CD4-positive, alpha-beta memory T cell (primary cell): ENCODE data around the gene KIAA0513. TPM values are rescaled to one million over a fixed set of nuclear protein-coding genes. Genes with fewer than 3 reads are reported as not detected.

ENCODE experiments used
- CTCF ChIA-PET: fragments of 350-600 bp; sonication (Branson Sonifier 250); formaldehyde crosslinking; loops from one replicate; lab custom pipeline; 2021; ENCODE audit warnings: inconsistent platforms; ENCODE audit not compliant: partially characterized antibody; lab: Charles Lee
- POLR2A ChIA-PET: fragments of 350-600 bp; sonication (Branson Sonifier 250); formaldehyde crosslinking; loops from one replicate; lab custom pipeline; 2021; ENCODE audit not compliant: partially characterized antibody; lab: Charles Lee
- DNase-seq, 5 donors: peaks; one replicate each; pipeline versions ENCODE4 v3.0.0 to v3.0.0-alpha.2; 2020 to 2022; ENCODE audit warnings: mixed read lengths in 1 of 5
- H3K27ac ChIP-seq: one replicate; pipeline ENCODE4 v1.7.0; 2013; ENCODE audit warnings: low read depth, low read length
- H3K27me3 ChIP-seq: 2 replicates; pipeline ENCODE4 v1.7.0; 2013; ENCODE audit warnings: mild to moderate bottlenecking, low read length, moderate library complexity; ENCODE audit not compliant: insufficient read depth
- H3K36me3 ChIP-seq: 2 replicates; pipeline ENCODE4 v1.7.0; 2013; ENCODE audit warnings: mild to moderate bottlenecking, low read length, moderate library complexity; ENCODE audit not compliant: insufficient read depth
- H3K4me1 ChIP-seq: 2 replicates; pipeline ENCODE4 v1.7.0; 2013; ENCODE audit warnings: mild to moderate bottlenecking, low read length, moderate library complexity; ENCODE audit not compliant: insufficient read depth
- H3K4me3 ChIP-seq, 2 donors: one replicate each; pipeline ENCODE4 v1.7.0; 2013; ENCODE audit warnings: low read length in 2 of 2, mild to moderate bottlenecking in 1 of 2
- H3K9me3 ChIP-seq, 2 donors: one replicate each; pipeline ENCODE4 v1.7.0; 2013; ENCODE audit warnings: low read length in 2 of 2, control low read depth in 1 of 2; ENCODE audit not compliant: control insufficient read depth in 1 of 2
- H3K27ac Mint-ChIP-seq, 7 donors: one replicate each; pipeline ENCODE4 v1.8.0; 2020 to 2021; ENCODE audit warnings: mixed read lengths in 7 of 7, mild to moderate bottlenecking in 6 of 7, inconsistent platforms in 3 of 7, moderate library complexity in 3 of 7
- H3K27me3 Mint-ChIP-seq, 2 donors: one replicate each; pipeline ENCODE4 v1.8.0; 2020 to 2021; ENCODE audit warnings: mixed read lengths in 2 of 2
- H3K36me3 Mint-ChIP-seq, 2 donors: one replicate each; pipeline ENCODE4 v1.8.0; 2020 to 2021; ENCODE audit warnings: mixed read lengths in 2 of 2, inconsistent platforms in 1 of 2, mild to moderate bottlenecking in 1 of 2
- H3K4me1 Mint-ChIP-seq, 4 donors: one replicate each; pipeline ENCODE4 v1.8.0; 2020 to 2021; ENCODE audit warnings: mixed read lengths in 4 of 4, mild to moderate bottlenecking in 1 of 4
- H3K4me3 Mint-ChIP-seq, 8 donors: one replicate each; pipeline ENCODE4 v1.8.0; 2020 to 2021; ENCODE audit warnings: mixed read lengths in 8 of 8, mild to moderate bottlenecking in 7 of 8, moderate library complexity in 6 of 8, inconsistent platforms in 3 of 8
- H3K9me3 Mint-ChIP-seq, 8 donors: one replicate each; pipeline ENCODE4 v1.8.0; 2020 to 2021; ENCODE audit warnings: mixed read lengths in 8 of 8, mild to moderate bottlenecking in 5 of 8, inconsistent platforms in 3 of 8, moderate library complexity in 1 of 8
- intact Hi-C: fragments of 100-400 bp; cut with micrococcal nuclease; formaldehyde crosslinking; loops from one replicate; pipeline ENCODE4 v1.15.1; 2023
- polyA plus RNA-seq, 2 donors: library from polyadenylated mRNA; unstranded; fragments of 300-500 nt; fragmentation: Illumina TruSeq; gene quantifications; one replicate each; pipeline ENCODE4 v1.2.3, GENCODE V29; 2021
- total RNA-seq, 2 experiments: library from RNA; stranded (reverse); gene quantifications; one replicate each; pipeline ENCODE4 v1.2.3, GENCODE V29; 2021

KIAA0513 gene
- total and polyA plus RNA-seq, 4 experiments from 2014 or later = 1.3 to 19.0 (median 14.8) TPM

- H3K27me3 Mint-ChIP-seq = no peaks in the 10 kb centered on the region
- peak overlapping the region in 4 of 7 donors; percentile 36 to 89 (median 65) for H3K27ac Mint-ChIP-seq
- CTCF ChIA-PET = interaction anchor here (1.0 to 1.8 kb wide), 3 partner anchors 15 to 90 kb away, joined by 3 to 6 read pairs (median 4); partner anchors contain the start of gene ZDHHC7
- Histone ChIP-seq H3K27me3 (no peaks in the 10 kb centered on the region), H3K4me3 (no peak overlapping the region), H3K9me3 (no peaks in the 10 kb centered on the region), H3K36me3 (peaks cover 29% of the 10 kb centered on the region), H3K27ac (no peak overlapping the region), H3K4me1 (peaks cover 13% of the 10 kb centered on the region)
- no peak overlapping the region for H3K4me3 Mint-ChIP-seq
- peaks cover 25 to 37% of the 10 kb centered on the region in 2 donors for H3K36me3 Mint-ChIP-seq
- no peak for DNase-seq
- intact Hi-C loops = no loop called here
- peaks cover 0 to 2% (median 0%) of the 10 kb centered on the region in 8 donors for H3K9me3 Mint-ChIP-seq
- H3K4me1 Mint-ChIP-seq = peaks cover 17 to 32% (median 26%) of the 10 kb centered on the region in 4 donors
- POLR2A ChIA-PET = interaction anchor here (0.6 kb wide), 2 partner anchors 9 to 60 kb away, joined by 3 read pairs; no protein-coding TSS in a partner anchor
Observed at GRCh38 chr16:84996365-84996764, 31.2 kb upstream of the KIAA0513 start.

GRCh38 chr16:84999200-84999599 lies 28.4 kb upstream of the KIAA0513 start:
- H3K4me3 ChIP-seq = no peak overlapping the region
- DNase-seq = no peak
- H3K27ac Mint-ChIP-seq = peak overlapping the region in 2 of 7 donors; percentile 32 to 41
- no peak overlapping the region for H3K27ac ChIP-seq
- no peaks in the 10 kb centered on the region for H3K9me3 ChIP-seq
- CTCF ChIA-PET = interaction anchor here (1.4 kb wide), 1 partner anchor 28 kb away, joined by 4 read pairs; no protein-coding TSS in a partner anchor
- H3K4me3 Mint-ChIP-seq = no peak overlapping the region
- H3K36me3 ChIP-seq = peaks cover 15% of the 10 kb centered on the region
- intact Hi-C loops = no loop called here
- POLR2A ChIA-PET = no interaction called here
- H3K4me1 Mint-ChIP-seq = peaks cover 42 to 57% (median 50%) of the 10 kb centered on the region in 4 donors
- no peaks in the 10 kb centered on the region for H3K9me3 Mint-ChIP-seq
- no peaks in the 10 kb centered on the region for H3K27me3 Mint-ChIP-seq
- H3K27me3 ChIP-seq = no peaks in the 10 kb centered on the region
- H3K4me1 ChIP-seq = peaks cover 39% of the 10 kb centered on the region
- peaks cover 16 to 38% of the 10 kb centered on the region in 2 donors for H3K36me3 Mint-ChIP-seq

GRCh38 chr16:84999857-85000480 lies 27.6 kb upstream of the KIAA0513 start:
- Mint-ChIP-seq H3K4me3 (no peak overlapping the region), H3K4me1 (peaks cover 48 to 65% (median 57%) of the 10 kb centered on the region in 4 donors), H3K27ac (no peak overlapping the region), H3K9me3 (no peaks in the 10 kb centered on the region), H3K27me3 (no peaks in the 10 kb centered on the region), H3K36me3 (peaks cover 12 to 35% of the 10 kb centered on the region in 2 donors)
- Histone ChIP-seq H3K4me1 (peaks cover 47% of the 10 kb centered on the region), H3K9me3 (no peaks in the 10 kb centered on the region), H3K36me3 (peaks cover 7% of the 10 kb centered on the region), H3K4me3 (no peak overlapping the region), H3K27me3 (no peaks in the 10 kb centered on the region), H3K27ac (no peak overlapping the region)
- CTCF ChIA-PET = interaction anchor here (1.0 kb wide), 1 partner anchor 11 kb away, joined by 3 read pairs; the partner anchor contains the start of gene ZDHHC7
- intact Hi-C loops = no loop called here
- no peak for DNase-seq
- POLR2A ChIA-PET = no interaction called here

- peak overlapping the region in 4 of 7 donors; percentile 57 to 83 (median 69) for H3K27ac Mint-ChIP-seq
- peak overlapping the region in 4 of 8 donors; percentile 7 to 56 (median 27) for H3K4me3 Mint-ChIP-seq
- H3K27me3 Mint-ChIP-seq = no peaks in the 10 kb centered on the region
- DNase-seq = no peak
- H3K9me3 Mint-ChIP-seq = no peaks in the 10 kb centered on the region
- Histone ChIP-seq H3K36me3 (no peaks in the 10 kb centered on the region), H3K9me3 (no peaks in the 10 kb centered on the region), H3K27ac (no peak overlapping the region), H3K27me3 (no peaks in the 10 kb centered on the region), H3K4me1 (peaks cover 45% of the 10 kb centered on the region), H3K4me3 (no peak overlapping the region)
- intact Hi-C loops = no loop called here
- POLR2A ChIA-PET = interaction anchor here (1.4 kb wide), 1 partner anchor 9 kb away, joined by 5 read pairs; no protein-coding TSS in a partner anchor
- H3K36me3 Mint-ChIP-seq = peaks cover 4 to 28% of the 10 kb centered on the region in 2 donors
- CTCF ChIA-PET = interaction anchor here (1.1 kb wide), 1 partner anchor 31 kb away, joined by 4 read pairs; no protein-coding TSS in a partner anchor
- H3K4me1 Mint-ChIP-seq = peaks cover 49 to 66% (median 57%) of the 10 kb centered on the region in 4 donors
Observed at GRCh38 chr16:85002099-85002541, 25.5 kb upstream of the KIAA0513 start.

GRCh38 chr16:85002608-85003007 lies 25.0 kb upstream of the KIAA0513 start:
- H3K4me1 Mint-ChIP-seq = peaks cover 53 to 71% (median 61%) of the 10 kb centered on the region in 4 donors
- H3K9me3 Mint-ChIP-seq = no peaks in the 10 kb centered on the region
- peak overlapping the region; percentile 4 to 88 (median 70) for H3K27ac Mint-ChIP-seq
- Histone ChIP-seq H3K36me3 (no peaks in the 10 kb centered on the region), H3K4me3 (no peak overlapping the region), H3K27me3 (no peaks in the 10 kb centered on the region), H3K9me3 (no peaks in the 10 kb centered on the region), H3K4me1 (peaks cover 49% of the 10 kb centered on the region), H3K27ac (no peak overlapping the region)
- intact Hi-C loops = no loop called here
- ChIA-PET POLR2A (no interaction called here), CTCF (no interaction called here)
- DNase-seq = no peak
- peaks cover 4 to 29% of the 10 kb centered on the region in 2 donors for H3K36me3 Mint-ChIP-seq
- peak overlapping the region in 6 of 8 donors; percentile 46 to 73 (median 63) for H3K4me3 Mint-ChIP-seq
- H3K27me3 Mint-ChIP-seq = no peaks in the 10 kb centered on the region

- Mint-ChIP-seq H3K36me3 (peaks cover 4 to 29% of the 10 kb centered on the region in 2 donors), H3K27ac (peak overlapping the region in 6 of 7 donors; percentile 4 to 88 (median 76)), H3K4me1 (peaks cover 54 to 75% (median 65%) of the 10 kb centered on the region in 4 donors), H3K9me3 (no peaks in the 10 kb centered on the region), H3K4me3 (peak overlapping the region in 6 of 8 donors; percentile 46 to 73 (median 63)), H3K27me3 (no peaks in the 10 kb centered on the region)
- Histone ChIP-seq H3K4me3 (no peak overlapping the region), H3K36me3 (no peaks in the 10 kb centered on the region), H3K27ac (no peak overlapping the region), H3K4me1 (peaks cover 53% of the 10 kb centered on the region), H3K27me3 (no peaks in the 10 kb centered on the region), H3K9me3 (no peaks in the 10 kb centered on the region)
- no peak for DNase-seq
- ChIA-PET CTCF (interaction anchor here (1.5 kb wide), 1 partner anchor 83 kb away, joined by 4 read pairs; no protein-coding TSS in a partner anchor), POLR2A (interaction anchor here (0.5 kb wide), 1 partner anchor 91 kb away, joined by 3 read pairs; no protein-coding TSS in a partner anchor)
- intact Hi-C loops = no loop called here
Observed at GRCh38 chr16:85003076-85003475, 24.5 kb upstream of the KIAA0513 start.
